Activated T-helper 1 cell treated with Interleukin-2 at 50 U/mL for 16 hours (primary cell): ENCODE data around the gene CD109.

Experiments used
- DNase-seq: peaks from one replicate; pipeline ENCODE4 v3.0.0-alpha.2; 2020; ENCODE audit warnings: low read depth

CD109 gene

DNA sequence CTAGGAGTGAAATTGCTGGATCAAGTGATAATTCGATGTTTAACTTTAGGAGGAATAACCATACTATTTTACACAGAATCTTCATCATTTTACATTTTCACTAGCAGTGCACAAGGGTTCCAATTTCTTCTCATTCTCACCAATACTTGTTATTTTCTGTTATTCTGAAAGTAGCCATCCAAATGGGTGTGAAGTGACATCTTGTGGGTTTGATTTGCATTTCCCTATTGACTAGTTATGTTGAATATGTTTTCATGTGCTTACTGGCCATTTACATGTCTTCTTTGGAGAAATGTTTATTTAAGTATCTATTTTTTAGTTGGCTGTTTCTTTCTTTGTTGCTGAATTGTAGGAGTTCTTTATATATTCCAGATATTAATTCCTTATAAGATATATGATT lies 164.3 kb downstream of the CD109 start:
- no peak for DNase-seq

DNA sequence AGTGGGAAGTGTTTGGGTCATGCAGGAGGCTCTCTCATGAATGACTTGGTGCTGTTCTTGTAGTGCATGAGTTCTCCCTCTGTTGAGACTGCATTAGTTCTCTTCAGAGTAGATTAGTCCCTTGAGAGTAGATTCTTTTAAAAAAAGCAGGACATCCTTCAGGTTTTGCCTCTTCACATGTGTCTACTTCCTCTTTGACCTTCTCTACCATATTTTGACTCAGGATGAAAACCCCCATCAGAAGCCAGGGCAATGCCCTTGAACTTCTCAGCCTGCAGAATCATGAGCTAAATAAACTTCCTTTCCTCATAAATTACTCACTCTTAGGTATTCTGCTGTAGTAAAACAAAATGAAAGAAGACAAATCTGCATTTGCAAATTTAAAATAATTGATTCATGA lies 170.3 kb downstream of the CD109 start:
- no peak for DNase-seq

GRCh38 chr6:73867411-73867810 lies 171.4 kb downstream of the CD109 start:
- DNase-seq, result no peak

- DNase-seq, result no peak
Measured at GRCh38 chr6:73870907-73871306, 174.9 kb downstream of the CD109 start.

DNA sequence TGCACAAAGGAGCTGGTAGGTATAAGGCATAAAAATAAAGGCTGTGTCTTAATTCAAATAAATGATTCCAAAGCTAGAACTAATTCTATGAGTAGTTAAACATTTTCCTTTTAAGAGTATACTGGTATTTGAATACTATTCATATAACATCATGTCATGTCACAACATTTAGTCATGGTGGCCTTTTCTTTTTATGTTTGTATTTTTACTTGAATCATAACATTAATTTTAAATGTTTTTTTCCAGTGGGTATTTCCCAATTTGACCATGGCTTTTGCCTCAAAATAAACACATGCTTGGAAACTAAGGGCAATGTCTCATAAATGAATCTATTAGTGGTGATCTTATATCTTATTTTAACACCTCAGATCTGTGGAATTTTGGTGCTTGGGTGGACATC lies 177.1 kb downstream of the CD109 start:
- no peak for DNase-seq
